HG03139 (cell line): ENCODE data around the gene TADA2A.
"Not testable (repeated sequence)": the region's sequence is repeated elsewhere in the genome, so short reads cannot be mapped to it uniquely, and the experiment has no call there.

Experiments used
- ATAC-seq: cut with Tn5 transposase; IDR thresholded peaks from one replicate; pipeline ENCODE4 v1.9.1; 2021; ENCODE audit not compliant: unreplicated experiment

The TADA2A gene

GRCh38 chr17:37457801-37458200 is 51.1 kb downstream of the TADA2A start:
- not testable (repeated sequence) for ATAC-seq

DNA sequence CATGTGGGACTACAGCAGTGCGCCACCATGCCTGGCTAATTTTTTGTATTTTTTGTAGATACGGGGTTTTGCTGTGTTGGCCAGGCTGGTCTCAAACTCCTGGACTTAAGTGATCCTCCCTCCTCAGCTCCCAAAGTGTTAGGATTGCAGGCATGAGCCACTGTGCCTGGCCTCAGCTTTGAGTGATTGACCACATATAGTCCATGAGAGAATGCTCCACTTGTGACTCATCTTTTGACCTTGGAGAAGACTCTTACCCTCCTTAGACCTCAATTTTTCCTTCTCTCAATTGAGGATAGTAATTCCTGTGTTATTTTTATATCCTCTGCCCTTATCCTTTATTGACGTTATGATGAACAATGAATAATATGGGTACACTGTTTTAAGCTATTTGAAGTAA is 52.1 kb downstream of the TADA2A start:
- ATAC-seq: no peak

GRCh38 chr17:37461668-37462067 is 55.0 kb downstream of the TADA2A start:
- ATAC-seq: no peak

DNA sequence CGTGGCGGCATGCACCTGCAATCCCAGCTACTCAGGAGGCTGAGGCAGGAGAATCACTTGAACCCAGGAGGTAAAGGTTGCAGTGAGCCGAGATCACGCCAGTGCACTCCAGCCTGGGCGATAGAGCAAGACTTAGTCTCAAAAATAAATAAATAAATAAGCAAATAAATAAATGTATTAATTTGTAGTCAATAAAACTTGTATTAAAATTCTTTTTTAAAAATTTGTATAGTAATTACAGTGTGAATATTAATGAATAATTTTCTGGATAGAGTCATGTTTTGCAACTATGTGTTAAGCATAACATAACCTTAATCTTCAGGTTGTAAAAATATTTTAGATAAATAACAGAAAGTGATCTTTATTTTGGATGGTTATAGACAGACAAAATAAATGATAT is 55.8 kb downstream of the TADA2A start:
- no peak for ATAC-seq

DNA sequence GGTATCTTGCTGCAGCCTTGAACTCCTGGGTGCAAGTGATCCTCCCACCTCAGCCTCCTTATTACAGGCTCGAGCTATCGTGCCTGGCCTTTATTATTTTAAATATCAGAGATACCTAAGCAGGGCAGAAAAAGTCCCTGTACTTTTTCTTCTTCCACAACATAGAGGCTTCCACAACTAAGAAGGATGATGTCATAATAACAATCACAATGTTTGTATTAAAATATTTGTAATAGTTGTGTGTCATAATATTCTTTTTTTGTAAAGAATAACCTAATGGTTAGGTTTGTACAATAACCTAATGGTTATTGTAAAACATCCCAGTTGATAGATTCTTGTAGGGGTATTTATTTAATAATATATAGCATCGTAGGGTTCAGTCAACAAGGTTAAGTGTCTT is 56.4 kb downstream of the TADA2A start:
- ATAC-seq: no peak

DNA sequence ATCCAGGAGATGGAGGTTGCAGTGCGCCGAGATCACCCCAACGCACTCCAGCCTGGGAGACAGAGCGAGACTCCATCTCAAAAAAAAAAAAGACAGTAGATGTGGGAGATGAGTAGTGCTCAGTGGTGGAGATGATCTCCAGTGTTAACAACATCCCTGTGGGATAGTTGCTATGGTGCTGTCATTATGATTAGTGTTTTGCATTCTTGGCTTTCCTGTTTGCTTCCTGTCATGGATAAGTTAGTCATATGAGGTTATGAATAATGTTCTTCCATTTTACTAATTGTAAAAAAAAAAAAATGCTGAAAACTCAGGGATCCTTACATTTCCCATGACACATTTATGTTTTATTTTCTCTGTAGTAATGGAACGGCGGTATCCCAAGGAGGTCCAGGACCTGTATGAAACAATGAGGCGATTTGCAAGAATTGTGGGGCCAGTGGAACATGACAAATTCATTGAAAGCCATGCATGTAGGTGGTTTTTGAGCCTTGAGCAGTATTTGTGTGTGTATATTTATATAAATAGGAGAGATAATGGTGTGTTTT is 58.5 kb downstream of the TADA2A start:
- ATAC-seq: no peak

DNA sequence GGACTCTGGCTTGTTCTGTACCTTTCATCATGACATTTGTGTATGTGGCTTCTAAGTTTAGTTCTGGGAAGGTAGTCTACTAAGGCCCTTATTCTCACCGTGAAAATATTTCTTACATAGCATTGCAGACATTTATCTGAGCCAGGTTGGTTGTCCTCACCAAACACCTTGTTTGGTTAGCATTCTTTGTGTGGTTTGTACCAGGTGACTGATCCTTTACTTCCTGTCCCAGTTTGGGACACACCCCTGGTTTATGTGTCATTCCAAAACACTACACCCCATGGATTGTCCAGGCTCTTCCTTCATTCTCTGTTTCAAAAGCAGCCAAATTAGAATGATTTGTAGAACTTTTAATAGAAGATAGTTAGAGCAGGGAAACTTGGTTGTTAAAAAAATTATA is 59.8 kb downstream of the TADA2A start:
- ATAC-seq: no peak

DNA sequence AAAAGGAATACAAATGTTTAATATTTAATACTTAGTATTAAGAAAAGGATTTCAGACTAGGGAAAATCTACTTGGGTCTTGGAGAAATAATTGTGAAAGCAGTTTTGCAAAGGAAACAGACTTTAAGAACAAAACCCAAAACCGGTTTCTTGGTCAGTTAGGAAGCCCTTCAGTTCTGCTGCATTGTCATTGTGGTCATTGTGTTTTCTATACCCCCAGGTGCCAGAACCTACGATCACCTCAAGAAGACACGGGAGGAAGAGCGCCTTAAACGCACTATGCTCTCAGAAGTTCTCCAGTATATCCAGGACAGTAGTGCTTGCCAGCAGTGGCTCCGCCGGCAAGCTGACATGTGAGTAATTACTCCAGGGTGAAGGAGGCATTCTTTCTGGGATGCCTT is 63.5 kb downstream of the TADA2A start:
- no peak for ATAC-seq

DNA sequence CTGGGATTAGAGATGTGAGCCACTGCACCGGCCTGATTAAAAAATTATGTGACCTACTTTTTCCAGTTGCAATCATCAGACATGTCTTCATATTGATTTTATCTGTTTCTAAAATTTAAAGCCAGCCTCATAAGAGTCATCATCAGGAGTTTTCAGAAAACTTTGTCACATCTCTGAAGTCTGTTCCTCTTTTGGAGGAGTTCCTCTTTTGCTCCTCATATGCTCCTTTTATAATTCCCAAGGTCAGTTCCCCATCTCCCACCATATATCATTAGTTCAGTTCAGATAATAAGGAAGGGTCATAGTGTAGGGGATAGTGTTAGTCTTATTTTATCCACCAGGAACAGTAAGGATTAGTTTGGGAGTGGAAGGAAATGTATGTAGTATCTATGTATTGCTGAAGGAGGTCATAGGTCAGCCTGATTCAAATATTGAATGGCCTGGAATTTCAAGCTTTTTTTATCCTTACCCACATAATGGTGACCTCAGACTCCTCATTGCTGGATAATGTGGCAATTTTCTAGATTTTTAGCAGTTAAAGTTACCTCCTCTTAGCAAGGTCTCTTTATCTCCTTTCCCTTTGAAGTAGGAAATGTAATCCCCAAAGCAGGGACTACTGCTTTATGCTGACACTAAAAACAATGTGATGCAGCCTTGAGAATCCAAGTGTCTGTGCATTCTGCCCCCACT is 69.2 kb downstream of the TADA2A start:
- no peak for ATAC-seq

- no peak for ATAC-seq
Measured at GRCh38 chr17:37476431-37477120, 69.9 kb downstream of the TADA2A start.

DNA sequence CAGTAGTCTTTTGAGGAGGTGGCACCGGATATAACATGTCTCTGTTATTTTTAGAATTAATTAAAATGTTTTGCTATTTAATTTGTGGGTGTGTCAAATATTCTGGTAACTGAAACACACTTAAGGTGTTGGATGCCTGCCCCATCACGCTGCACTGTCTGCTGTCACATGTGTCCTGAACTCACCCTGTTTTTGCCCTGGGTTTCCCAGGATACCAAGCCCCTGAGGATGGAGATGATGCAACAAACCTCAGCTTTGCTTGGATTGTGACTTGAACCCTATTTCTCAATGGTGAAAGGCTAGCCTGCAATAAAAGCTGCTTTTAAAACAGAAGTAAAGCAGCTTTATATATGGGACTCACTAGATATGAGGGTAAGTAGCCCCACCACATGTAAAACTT is 71.5 kb downstream of the TADA2A start:
- no peak for ATAC-seq

- no peak for ATAC-seq
Measured at GRCh38 chr17:37479025-37479424, 72.3 kb downstream of the TADA2A start.

DNA sequence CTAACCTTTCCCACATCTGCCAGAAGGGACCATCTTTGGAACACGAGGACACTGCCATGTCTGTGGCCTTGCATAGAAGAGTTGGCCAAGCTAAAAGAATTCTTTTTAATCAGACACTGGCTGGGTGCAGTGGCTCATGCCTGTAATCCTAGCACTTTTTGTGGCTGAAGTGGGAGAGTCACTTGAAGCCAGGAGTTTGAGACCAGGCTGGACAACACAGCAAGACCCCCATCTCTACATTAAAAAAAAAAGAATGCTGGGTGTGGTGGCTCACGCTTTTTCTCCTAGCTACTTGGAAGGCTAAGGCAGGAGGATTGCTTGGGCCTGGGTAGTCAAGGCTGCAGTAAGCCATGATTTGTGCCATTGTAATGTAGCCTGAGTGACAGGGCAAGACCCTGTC is 73.7 kb downstream of the TADA2A start:
- ATAC-seq: no peak

DNA sequence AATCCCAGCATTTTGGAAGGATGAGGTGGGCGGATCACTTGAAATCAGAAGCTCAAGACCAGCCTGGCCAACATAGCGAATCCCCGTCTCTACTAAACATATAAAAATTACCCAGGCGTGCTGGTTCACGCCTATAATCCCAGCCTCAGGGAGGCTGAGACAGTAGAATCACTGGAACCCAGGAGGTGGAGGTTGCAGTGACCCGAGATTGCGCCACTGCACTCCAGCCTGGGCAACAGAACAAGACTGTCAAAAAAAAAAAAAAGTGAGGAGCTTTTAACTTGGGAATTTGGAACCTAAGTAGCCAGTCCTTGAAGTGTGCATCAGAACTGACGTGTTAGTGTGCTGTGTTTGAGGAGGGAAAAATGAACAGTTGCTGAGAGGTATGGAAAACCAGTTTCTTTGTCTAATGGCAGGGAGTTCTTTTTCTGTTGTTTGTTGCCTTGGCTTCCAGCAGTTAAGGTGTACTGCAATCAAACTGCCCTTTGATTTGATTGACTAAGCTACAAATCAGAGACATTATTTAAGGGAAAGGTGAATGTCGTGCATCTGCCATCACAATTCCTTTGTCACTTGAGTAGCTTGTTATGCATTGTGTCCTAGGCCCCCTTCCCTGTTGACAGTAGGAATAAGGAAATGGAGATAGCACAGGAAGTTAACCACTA is 74.4 kb downstream of the TADA2A start:
- ATAC-seq: no peak

- ATAC-seq: no peak
Measured at GRCh38 chr17:37483311-37484039, 76.8 kb downstream of the TADA2A start.

- no peak for ATAC-seq
Measured at GRCh38 chr17:37485938-37486570, 79.4 kb downstream of the TADA2A start.

DNA sequence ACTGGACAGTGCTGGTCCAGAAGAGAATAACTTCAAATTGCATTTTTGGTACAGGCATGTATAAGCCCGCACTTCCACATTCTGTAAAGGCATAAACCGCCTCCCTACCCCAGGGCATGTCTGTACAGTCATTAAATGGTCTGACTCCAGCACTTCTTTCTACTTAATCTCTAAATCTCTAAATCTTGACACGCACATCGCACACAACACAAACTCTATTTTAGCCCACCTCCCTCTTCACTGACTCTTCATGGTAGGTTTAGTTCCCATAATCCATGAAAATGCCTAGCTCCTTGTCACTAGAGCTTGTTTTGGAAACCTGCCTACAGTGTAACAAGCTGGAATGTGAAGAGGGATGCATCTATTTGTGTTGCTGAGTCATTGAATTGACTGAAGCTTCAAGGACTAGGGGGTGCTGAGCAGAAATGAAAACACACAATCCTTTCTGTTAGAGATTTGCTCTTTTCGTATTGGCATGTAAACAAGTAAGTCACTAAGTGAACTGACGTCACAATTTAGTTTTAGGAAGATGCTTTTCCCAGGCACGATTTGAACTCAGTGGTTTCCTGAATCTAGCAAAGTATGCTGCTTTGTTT is 81.4 kb downstream of the TADA2A start:
- no peak for ATAC-seq

GRCh38 chr17:37488607-37489196 is 82.0 kb downstream of the TADA2A start:
- peak; percentile 8 for ATAC-seq

- peak; percentile 45 for ATAC-seq
Measured at GRCh38 chr17:37489197-37490001, 82.7 kb downstream of the TADA2A start, which contains the start of gene DUSP14. Gene DUSP14, plus strand, starts transcription at chr17:37489891. Its CDS starts 22,382 bp downstream, at chr17:37512273.
